HepG2 (cell line): Measurements from ENCODE around the gene KCNIP3. TPM values are rescaled to one million over a fixed set of nuclear protein-coding genes. Genes with fewer than 3 reads are reported as not detected.

Experiments
- ATAC-seq: fragments of 200-7000 bp; cut with Tn5 transposase; 3 replicates; pipeline ENCODE4 v1.9.1; 2020; ENCODE audit warnings: mild to moderate bottlenecking, moderate library complexity
- BruUV-seq: library from RNA; stranded (reverse); fragments of 400-500 nt; replicated peaks from 2 replicates; lab custom pipeline; 2021; lab: Mats Ljungman, UMichigan
- CTCF ChIA-PET: fragments of 300-600 bp; formaldehyde crosslinking; extraction: SDS; loops from one replicate; lab custom pipeline; 2021; ENCODE audit warnings: low total read pairs, inconsistent platforms, low intra/inter-chr PET ratio; lab: Yijun Ruan, JAX
- POLR2A ChIA-PET: fragments of 350-600 bp; sonication (Branson Sonifier 250); formaldehyde crosslinking; loops from one replicate; lab custom pipeline; 2020; ENCODE audit warnings: antibody characterized with exemption, inconsistent platforms; lab: Yijun Ruan, JAX
- DNase-seq: peaks from one replicate; pipeline ENCODE4 v3.0.0-alpha.2; 2015; ENCODE audit warnings: low spot score
- FAIRE-seq: peaks from 3 replicates; lab custom pipeline; 2011; peaks lifted over from hg19 to GRCh38; lab: Jason Lieb, UNC
- H2AFZ ChIP-seq: one replicate; pipeline ENCODE4 v1.6.1; 2011; ENCODE audit warnings: low read length, inconsistent platforms
- H3K27ac ChIP-seq: fragments of 300-600 bp; 3 replicates; pipeline ENCODE4 v1.8.0; 2011; ENCODE audit warnings: mixed run types, mild to moderate bottlenecking, mixed read lengths, low read length, inconsistent platforms; ENCODE audit not compliant: insufficient read depth; ENCODE audit errors: extremely low read length
- H3K27me3 ChIP-seq, 2 experiments: fragments of 200-600 bp in 1 of 2; 2 replicates in 1 of 2; 3 replicates in 1 of 2; pipeline versions ENCODE4 v1.6.0 to v1.8.0; 2011; ENCODE audit warnings: low read length in 2 of 2, mild to moderate bottlenecking in 2 of 2, moderate library complexity in 2 of 2, inconsistent platforms in 1 of 2; ENCODE audit not compliant: insufficient read depth in 2 of 2, control insufficient read depth in 1 of 2
- H3K36me3 ChIP-seq, 2 experiments: fragments of 200-600 bp in 1 of 2; replicated peaks in 1 of 2; 2 replicates in 1 of 2; 3 replicates in 1 of 2; pipeline versions ENCODE4 v1.5.1 to v1.8.0; 2011; ENCODE audit warnings: low read length in 2 of 2, inconsistent platforms in 1 of 2; ENCODE audit not compliant: insufficient read depth in 2 of 2, control insufficient read depth in 1 of 2
- H3K4me1 ChIP-seq: 2 replicates; pipeline ENCODE4 v1.5.1; 2012; ENCODE audit warnings: low read length, inconsistent platforms; ENCODE audit not compliant: insufficient read depth
- H3K4me2 ChIP-seq: 2 replicates; pipeline ENCODE4 v1.6.0; 2011; ENCODE audit warnings: low read depth, low read length, inconsistent platforms
- H3K4me3 ChIP-seq, 3 experiments: fragments of 200-600 bp in 1 of 3; sonication (generic), shearing (Covaris generic) in 1 of 3; replicated peaks in 1 of 3; 2 replicates each; pipeline ENCODE4 v1.5.1; 2011 to 2016; ENCODE audit warnings: low read length in 3 of 3, inconsistent platforms in 2 of 3, low read depth in 2 of 3, mild to moderate bottlenecking in 2 of 3, control low read depth in 1 of 3, mixed read lengths in 1 of 3; ENCODE audit not compliant: insufficient read depth in 1 of 3
- H3K79me2 ChIP-seq: one replicate; pipeline ENCODE4 v1.6.1; 2011; ENCODE audit warnings: low read length, inconsistent platforms; ENCODE audit not compliant: insufficient read depth
- H3K9ac ChIP-seq: 2 replicates; pipeline ENCODE4 v1.6.0; 2011; ENCODE audit warnings: mild to moderate bottlenecking, low read depth, low read length, inconsistent platforms; ENCODE audit not compliant: insufficient read depth
- H3K9me3 ChIP-seq: 2 replicates; pipeline ENCODE4 v1.5.1; 2012; ENCODE audit warnings: mild to moderate bottlenecking, low read length
- H4K20me1 ChIP-seq: 2 replicates; pipeline ENCODE4 v1.6.0; 2011; ENCODE audit warnings: inconsistent platforms, mild to moderate bottlenecking, low read length, moderate library complexity; ENCODE audit not compliant: insufficient read depth
- ARNT ChIP-seq: fragments of 450-650 bp; IDR thresholded peaks from 2 replicates; pipeline ENCODE4 v1.6.1; 2017
- KAT8 ChIP-seq: IDR thresholded peaks from 2 replicates; pipeline ENCODE4 v1.6.1; 2016; ENCODE audit warnings: missing genetic modification reagents, missing compliant biosample characterization
- KLF16 ChIP-seq, 2 experiments: sonication (generic) in 1 of 2; formaldehyde crosslinking in 1 of 2; IDR thresholded peaks; 2 replicates each; pipeline versions ENCODE4 v1.6.1 to v1.8.0; 2016 to 2023; ENCODE audit warnings: missing genetic modification reagents in 2 of 2, missing compliant biosample characterization in 1 of 2
- NR3C1 ChIP-seq: sonication (generic); formaldehyde crosslinking; IDR thresholded peaks from 2 replicates; pipeline ENCODE4 v1.4.0; 2020; ENCODE audit warnings: missing genetic modification reagents
- RARG ChIP-seq: sonication (generic); formaldehyde crosslinking; IDR thresholded peaks from 2 replicates; pipeline ENCODE4 v1.4.0; 2020; ENCODE audit warnings: low read depth, mild to moderate bottlenecking, missing genetic modification reagents
- SCMH1 ChIP-seq: sonication (generic); formaldehyde crosslinking; IDR thresholded peaks from 2 replicates; pipeline ENCODE4 v1.9.0; 2021; ENCODE audit warnings: missing genetic modification reagents, mild to moderate bottlenecking, borderline replicate concordance
- SMARCE1 ChIP-seq: fragments of 450-650 bp; IDR thresholded peaks from 2 replicates; pipeline ENCODE4 v1.6.1; 2017; ENCODE audit warnings: borderline replicate concordance
- STAT5B ChIP-seq: sonication (generic); formaldehyde crosslinking; IDR thresholded peaks from 2 replicates; pipeline ENCODE4 v1.4.0; 2020; ENCODE audit warnings: missing genetic modification reagents
- ZNF256 ChIP-seq: sonication (generic); formaldehyde crosslinking; conservative IDR thresholded peaks from 2 replicates; pipeline ENCODE4 v1.4.0; 2020; ENCODE audit warnings: missing genetic modification reagents
- ZNF446 ChIP-seq: sonication (generic); formaldehyde crosslinking; IDR thresholded peaks from 2 replicates; pipeline ENCODE4 v1.5.0; 2020; ENCODE audit warnings: mild to moderate bottlenecking, missing genetic modification reagents
- WGBS: methylation state at CpG from one replicate; pipeline ENCODE4 v1.1.6; 2017; ENCODE audit warnings: low lambda C conversion rate; 5-methylcytosine and 5-hydroxymethylcytosine counted together
- in situ Hi-C: cut with HindIII; loops from 2 replicates; pipeline ENCODE4 v1.10.0; 2017; ENCODE audit warnings: low pct_unique_long_range_greater_than_20kb; ENCODE audit not compliant: extremely low pct_ligation_motif_present
- intact Hi-C: fragments of 100-400 bp; cut with micrococcal nuclease; formaldehyde crosslinking; loops from one replicate; pipeline ENCODE4 v1.10.0; 2022; ENCODE audit not compliant: unreplicated experiment
- polyA plus RNA-seq, 8 experiments: library from polyadenylated mRNA; depleted of rRNA in 3 of 8; stranded (reverse) in 7 of 8; unstranded in 1 of 8; fragments of >200 nt; fragmentation: Illumina TruSeq in 4 of 8; extraction: Trizol in 4 of 8; gene quantifications; 2 replicates each; pipeline versions ENCODE4 v1.2.1 to v1.2.3, GENCODE V29; 2011 to 2016; ENCODE audit warnings: low read depth in 4 of 8, missing spikeins in 1 of 8, mixed read lengths in 1 of 8; ENCODE audit not compliant: insufficient read depth in 1 of 8
- total RNA-seq, 5 experiments: library from RNA; depleted of rRNA; stranded (reverse); fragments of >200 nt; fragmentation: Illumina TruSeq; extraction: Trizol; gene quantifications; 2 replicates each; pipeline ENCODE4 v1.2.3, GENCODE V29; 2016; ENCODE audit warnings: low read depth in 1 of 5
- TF ChIP-seq, protein P1 (sequence below): IDR thresholded peaks from 2 replicates; pipeline ENCODE4 v1.6.1; 2016; ENCODE audit warnings: missing genetic modification reagents, missing compliant biosample characterization
- TF ChIP-seq, protein P2 (sequence below): sonication (generic); formaldehyde crosslinking; IDR thresholded peaks from 2 replicates; pipeline ENCODE4 v1.4.0; 2020; ENCODE audit warnings: missing genetic modification reagents
- TF ChIP-seq, protein P3 (sequence below): sonication (generic); formaldehyde crosslinking; IDR thresholded peaks from 2 replicates; pipeline ENCODE4 v1.5.1; 2020; ENCODE audit warnings: mild to moderate bottlenecking, missing genetic modification reagents, borderline replicate concordance

Gene KCNIP3
- total and polyA plus RNA-seq, 2 of the 13 experiments (the other 11 are each of a cell fraction or from before 2014, with no cell fraction given) = not detected

DNA sequence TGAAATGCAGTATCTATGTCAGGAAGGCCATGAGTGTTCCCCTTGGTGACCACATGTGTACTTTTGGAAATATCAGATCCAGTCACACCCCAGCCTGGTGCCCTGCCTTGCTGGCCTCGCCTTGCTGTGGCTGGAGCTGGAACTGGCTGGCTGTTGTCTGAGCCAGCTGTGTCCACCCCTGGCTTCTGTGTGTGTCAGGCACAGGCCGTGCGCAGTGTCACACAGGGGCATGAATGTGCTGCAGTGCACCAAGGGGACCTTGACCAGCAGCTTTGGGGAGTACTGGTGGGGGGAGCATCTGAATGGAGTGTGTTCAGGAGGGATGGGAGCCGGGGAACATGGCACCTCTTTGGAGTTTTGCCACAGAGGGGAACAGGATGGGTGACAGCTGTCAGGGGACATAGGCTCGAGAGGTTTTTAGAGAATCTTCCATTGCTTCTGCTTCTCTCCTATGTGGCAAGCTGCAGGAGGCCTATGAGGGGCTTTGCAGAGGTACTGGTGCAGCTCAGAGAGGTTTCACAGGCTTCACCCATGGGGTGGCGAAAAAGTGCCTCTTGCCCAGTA lies 60.7 kb downstream of the KCNIP3 start (continued):
- TF ChIP-seq KAT8 = no peak
- no peak for TF ChIP-seq ARNT
- no peak for TF ChIP-seq ZNF256 (CRISPR knock-in tag)
- TF ChIP-seq, all 625 proteins: peak for 0

DNA sequence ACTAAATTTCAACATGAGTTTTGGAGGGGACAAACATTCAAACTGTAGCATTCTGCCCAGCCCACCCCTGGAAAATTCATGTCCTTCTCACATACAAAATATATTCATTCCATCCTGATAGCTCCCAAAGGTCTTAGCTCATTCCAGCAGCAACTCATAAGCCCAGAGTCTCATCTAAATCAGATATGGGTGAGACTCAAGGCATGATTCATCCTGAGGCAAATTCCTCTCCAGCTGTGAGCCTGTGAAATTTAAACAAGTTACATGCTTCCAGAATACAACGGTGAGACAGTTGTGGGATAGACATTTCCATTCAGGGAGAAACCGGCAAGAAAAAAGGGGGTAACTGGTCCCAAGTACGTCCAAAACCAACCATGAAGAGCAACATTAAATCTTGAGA lies 61.9 kb downstream of the KCNIP3 start:
- intact Hi-C loops (no loop called here), in situ Hi-C loops (no loop called here)
- Histone ChIP-seq H3K9me3 (no peaks in the 10 kb centered on the region), H3K4me1 (no peaks in the 10 kb centered on the region), H3K4me2 (no peak overlapping the region), H2AFZ (no peak overlapping the region), H3K4me3 (no peak overlapping the region), H3K27me3 (peaks cover 0 to 11% of the 10 kb centered on the region in 2 experiments; a peak in 2 of 5 replicates), H3K79me2 (no peaks in the 10 kb centered on the region), H3K27ac (no peak overlapping the region), H3K9ac (no peak overlapping the region), H4K20me1 (no peaks in the 10 kb centered on the region), H3K36me3 (no peaks in the 10 kb centered on the region)
- no peak for DNase-seq
- FAIRE-seq = no peak
- no TSS peak for BruUV-seq
- ChIA-PET POLR2A (no interaction called here), CTCF (no interaction called here)
- no peak for ATAC-seq
- WGBS = 25% methylated on average over 3 of the region's 3 CpGs
- TF ChIP-seq, protein P1, sequence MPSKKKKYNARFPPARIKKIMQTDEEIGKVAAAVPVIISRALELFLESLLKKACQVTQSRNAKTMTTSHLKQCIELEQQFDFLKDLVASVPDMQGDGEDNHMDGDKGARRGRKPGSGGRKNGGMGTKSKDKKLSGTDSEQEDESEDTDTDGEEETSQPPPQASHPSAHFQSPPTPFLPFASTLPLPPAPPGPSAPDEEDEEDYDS (CRISPR knock-in tag) = no peak
- TF ChIP-seq SCMH1 (no peak), ZNF446 (CRISPR knock-in tag) (no peak), KLF16 (CRISPR knock-in tag; IDR thresholded peaks at IDR 0.05) (no peak), SMARCE1 (no peak), RARG (no peak), STAT5B (CRISPR knock-in tag) (no peak), NR3C1 (no peak)
- TF ChIP-seq, protein P2, sequence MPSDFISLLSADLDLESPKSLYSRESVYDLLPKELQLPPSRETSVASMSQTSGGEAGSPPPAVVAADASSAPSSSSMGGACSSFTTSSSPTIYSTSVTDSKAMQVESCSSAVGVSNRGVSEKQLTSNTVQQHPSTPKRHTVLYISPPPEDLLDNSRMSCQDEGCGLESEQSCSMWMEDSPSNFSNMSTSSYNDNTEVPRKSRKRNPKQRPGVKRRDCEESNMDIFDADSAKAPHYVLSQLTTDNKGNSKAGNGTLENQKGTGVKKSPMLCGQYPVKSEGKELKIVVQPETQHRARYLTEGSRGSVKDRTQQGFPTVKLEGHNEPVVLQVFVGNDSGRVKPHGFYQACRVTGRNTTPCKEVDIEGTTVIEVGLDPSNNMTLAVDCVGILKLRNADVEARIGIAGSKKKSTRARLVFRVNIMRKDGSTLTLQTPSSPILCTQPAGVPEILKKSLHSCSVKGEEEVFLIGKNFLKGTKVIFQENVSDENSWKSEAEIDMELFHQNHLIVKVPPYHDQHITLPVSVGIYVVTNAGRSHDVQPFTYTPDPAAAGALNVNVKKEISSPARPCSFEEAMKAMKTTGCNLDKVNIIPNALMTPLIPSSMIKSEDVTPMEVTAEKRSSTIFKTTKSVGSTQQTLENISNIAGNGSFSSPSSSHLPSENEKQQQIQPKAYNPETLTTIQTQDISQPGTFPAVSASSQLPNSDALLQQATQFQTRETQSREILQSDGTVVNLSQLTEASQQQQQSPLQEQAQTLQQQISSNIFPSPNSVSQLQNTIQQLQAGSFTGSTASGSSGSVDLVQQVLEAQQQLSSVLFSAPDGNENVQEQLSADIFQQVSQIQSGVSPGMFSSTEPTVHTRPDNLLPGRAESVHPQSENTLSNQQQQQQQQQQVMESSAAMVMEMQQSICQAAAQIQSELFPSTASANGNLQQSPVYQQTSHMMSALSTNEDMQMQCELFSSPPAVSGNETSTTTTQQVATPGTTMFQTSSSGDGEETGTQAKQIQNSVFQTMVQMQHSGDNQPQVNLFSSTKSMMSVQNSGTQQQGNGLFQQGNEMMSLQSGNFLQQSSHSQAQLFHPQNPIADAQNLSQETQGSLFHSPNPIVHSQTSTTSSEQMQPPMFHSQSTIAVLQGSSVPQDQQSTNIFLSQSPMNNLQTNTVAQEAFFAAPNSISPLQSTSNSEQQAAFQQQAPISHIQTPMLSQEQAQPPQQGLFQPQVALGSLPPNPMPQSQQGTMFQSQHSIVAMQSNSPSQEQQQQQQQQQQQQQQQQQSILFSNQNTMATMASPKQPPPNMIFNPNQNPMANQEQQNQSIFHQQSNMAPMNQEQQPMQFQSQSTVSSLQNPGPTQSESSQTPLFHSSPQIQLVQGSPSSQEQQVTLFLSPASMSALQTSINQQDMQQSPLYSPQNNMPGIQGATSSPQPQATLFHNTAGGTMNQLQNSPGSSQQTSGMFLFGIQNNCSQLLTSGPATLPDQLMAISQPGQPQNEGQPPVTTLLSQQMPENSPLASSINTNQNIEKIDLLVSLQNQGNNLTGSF = no peak
- TF ChIP-seq, protein P3, sequence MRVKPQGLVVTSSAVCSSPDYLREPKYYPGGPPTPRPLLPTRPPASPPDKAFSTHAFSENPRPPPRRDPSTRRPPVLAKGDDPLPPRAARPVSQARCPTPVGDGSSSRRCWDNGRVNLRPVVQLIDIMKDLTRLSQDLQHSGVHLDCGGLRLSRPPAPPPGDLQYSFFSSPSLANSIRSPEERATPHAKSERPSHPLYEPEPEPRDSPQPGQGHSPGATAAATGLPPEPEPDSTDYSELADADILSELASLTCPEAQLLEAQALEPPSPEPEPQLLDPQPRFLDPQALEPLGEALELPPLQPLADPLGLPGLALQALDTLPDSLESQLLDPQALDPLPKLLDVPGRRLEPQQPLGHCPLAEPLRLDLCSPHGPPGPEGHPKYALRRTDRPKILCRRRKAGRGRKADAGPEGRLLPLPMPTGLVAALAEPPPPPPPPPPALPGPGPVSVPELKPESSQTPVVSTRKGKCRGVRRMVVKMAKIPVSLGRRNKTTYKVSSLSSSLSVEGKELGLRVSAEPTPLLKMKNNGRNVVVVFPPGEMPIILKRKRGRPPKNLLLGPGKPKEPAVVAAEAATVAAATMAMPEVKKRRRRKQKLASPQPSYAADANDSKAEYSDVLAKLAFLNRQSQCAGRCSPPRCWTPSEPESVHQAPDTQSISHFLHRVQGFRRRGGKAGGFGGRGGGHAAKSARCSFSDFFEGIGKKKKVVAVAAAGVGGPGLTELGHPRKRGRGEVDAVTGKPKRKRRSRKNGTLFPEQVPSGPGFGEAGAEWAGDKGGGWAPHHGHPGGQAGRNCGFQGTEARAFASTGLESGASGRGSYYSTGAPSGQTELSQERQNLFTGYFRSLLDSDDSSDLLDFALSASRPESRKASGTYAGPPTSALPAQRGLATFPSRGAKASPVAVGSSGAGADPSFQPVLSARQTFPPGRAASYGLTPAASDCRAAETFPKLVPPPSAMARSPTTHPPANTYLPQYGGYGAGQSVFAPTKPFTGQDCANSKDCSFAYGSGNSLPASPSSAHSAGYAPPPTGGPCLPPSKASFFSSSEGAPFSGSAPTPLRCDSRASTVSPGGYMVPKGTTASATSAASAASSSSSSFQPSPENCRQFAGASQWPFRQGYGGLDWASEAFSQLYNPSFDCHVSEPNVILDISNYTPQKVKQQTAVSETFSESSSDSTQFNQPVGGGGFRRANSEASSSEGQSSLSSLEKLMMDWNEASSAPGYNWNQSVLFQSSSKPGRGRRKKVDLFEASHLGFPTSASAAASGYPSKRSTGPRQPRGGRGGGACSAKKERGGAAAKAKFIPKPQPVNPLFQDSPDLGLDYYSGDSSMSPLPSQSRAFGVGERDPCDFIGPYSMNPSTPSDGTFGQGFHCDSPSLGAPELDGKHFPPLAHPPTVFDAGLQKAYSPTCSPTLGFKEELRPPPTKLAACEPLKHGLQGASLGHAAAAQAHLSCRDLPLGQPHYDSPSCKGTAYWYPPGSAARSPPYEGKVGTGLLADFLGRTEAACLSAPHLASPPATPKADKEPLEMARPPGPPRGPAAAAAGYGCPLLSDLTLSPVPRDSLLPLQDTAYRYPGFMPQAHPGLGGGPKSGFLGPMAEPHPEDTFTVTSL (CRISPR knock-in tag) = no peak
